Measurements from ENCODE around the gene SLC31A1. TPM values are rescaled to one million over a fixed set of nuclear protein-coding genes. Genes with fewer than 3 reads are reported as not detected.
A peak's percentile ranks its signal among the peaks of the same experiment; 100 is the strongest.

Gene SLC31A1
- total and polyA plus RNA-seq, 12 donors: 10.2 to 105 (median 28.4) TPM

DNA sequence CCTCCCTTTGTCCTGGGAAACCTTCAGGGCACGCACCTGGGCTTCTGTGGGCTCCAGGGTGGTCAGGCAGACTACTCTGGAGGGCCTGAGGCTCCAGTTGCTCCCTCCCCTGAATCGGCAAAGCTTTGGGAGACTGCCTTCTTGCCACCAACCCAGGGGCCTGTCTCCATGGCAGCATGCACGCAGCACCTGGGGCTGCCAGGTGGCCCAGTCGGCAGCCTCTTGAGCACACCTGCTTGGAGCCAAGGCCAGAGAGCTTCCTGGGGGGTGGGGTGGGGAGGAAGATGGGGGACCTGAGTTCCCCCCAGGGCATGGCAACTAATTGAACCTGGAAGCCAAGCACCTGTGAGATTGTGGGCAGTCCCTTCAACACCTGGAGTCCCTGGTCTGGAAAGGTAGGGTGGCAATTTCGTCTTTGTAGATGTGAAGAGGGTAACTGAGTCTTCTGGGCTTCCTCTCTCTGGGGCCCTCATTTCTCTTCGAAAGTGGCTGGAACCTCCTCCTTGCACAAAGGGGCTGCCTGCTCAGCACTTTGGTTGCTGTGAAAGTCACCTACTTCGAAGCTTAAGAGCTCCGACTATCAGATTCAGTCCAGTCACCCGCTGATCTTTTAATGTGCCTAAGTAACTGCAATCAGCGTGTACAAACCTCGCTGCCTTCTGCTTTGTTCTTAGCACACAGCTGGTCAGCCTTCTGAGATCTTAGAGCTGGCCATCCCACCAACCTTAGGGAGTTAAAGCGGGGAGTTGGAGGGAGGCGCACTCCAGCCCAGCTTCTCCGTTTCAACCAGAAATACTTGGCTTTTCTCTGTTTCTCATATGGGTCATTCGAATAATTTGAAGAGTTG, 77.8 kb downstream of the SLC31A1 start:
- Histone ChIP-seq H3K27ac (no peak overlapping the region), H3K27me3 (no peaks in the 10 kb centered on the region), H3K36me3 (replicated peaks in 1 of 2) (no peaks in the 10 kb centered on the region), H3K4me1 (replicated peaks in 1 of 2) (no peaks in the 10 kb centered on the region), H3K4me3 (no peak overlapping the region), H3K9me3 (replicated peaks in 1 of 3) (no peaks in the 10 kb centered on the region)
- intact Hi-C loops (cut with DNase I): no loop called here
- no peak for DNase-seq
- 84 to 91% (median 88%) methylated on average over 14 to 15 of the region's 15 CpGs for WGBS, 4 donors
- TF ChIP-seq, protein P1, sequence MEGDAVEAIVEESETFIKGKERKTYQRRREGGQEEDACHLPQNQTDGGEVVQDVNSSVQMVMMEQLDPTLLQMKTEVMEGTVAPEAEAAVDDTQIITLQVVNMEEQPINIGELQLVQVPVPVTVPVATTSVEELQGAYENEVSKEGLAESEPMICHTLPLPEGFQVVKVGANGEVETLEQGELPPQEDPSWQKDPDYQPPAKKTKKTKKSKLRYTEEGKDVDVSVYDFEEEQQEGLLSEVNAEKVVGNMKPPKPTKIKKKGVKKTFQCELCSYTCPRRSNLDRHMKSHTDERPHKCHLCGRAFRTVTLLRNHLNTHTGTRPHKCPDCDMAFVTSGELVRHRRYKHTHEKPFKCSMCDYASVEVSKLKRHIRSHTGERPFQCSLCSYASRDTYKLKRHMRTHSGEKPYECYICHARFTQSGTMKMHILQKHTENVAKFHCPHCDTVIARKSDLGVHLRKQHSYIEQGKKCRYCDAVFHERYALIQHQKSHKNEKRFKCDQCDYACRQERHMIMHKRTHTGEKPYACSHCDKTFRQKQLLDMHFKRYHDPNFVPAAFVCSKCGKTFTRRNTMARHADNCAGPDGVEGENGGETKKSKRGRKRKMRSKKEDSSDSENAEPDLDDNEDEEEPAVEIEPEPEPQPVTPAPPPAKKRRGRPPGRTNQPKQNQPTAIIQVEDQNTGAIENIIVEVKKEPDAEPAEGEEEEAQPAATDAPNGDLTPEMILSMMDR (IDR thresholded peaks at IDR 0.05): no peak
- no peak for TF ChIP-seq POLR2A (IDR thresholded peaks at IDR 0.05)

DNA sequence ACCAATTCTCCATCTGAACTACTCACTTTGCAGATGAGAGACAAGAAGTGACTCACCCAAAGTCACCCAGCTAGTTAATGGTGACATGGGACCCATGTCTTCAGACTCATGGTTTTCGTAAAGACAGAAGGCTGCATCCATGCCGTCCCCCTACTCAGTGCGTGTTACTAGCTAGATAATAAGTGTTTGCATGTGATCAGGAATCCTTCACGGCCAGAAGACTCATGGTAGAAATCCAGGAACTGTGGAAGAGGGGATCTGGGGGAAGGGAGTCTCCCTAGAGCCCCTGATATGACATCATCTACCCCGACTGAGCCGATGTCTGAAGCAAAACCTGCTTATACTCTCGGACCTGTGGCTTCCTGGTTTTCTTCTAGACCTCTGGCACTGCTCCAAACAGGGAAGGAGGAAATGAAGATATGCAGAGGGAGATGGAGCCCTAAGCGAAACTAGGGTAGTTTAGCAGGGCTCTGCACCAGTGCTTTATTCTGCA, 78.5 kb downstream of the SLC31A1 start:
- no peaks in the 10 kb centered on the region for H3K27me3 ChIP-seq
- H3K9me3 ChIP-seq (replicated peaks in 1 of 3): no peaks in the 10 kb centered on the region
- peak in 2 of 7 donors; percentile 31 to 34 for DNase-seq
- WGBS, 4 donors: 48 to 57% (median 55%) methylated on average over 8 of the region's 8 CpGs
- no peaks in the 10 kb centered on the region for H3K4me1 ChIP-seq (replicated peaks in 1 of 2)
- intact Hi-C loops (cut with DNase I): loop anchor here in 1 of 2 donors (10.0 kb wide), 1 partner anchor 105 kb away; the partner anchor contains the start of gene ALAD
- H3K27ac ChIP-seq: no peak overlapping the region
- TF ChIP-seq POLR2A (IDR thresholded peaks at IDR 0.05): no peak
- TF ChIP-seq, protein P1 (IDR thresholded peaks at IDR 0.05): no peak
- H3K36me3 ChIP-seq (replicated peaks in 1 of 2): no peaks in the 10 kb centered on the region
- no peak overlapping the region for H3K4me3 ChIP-seq

DNA sequence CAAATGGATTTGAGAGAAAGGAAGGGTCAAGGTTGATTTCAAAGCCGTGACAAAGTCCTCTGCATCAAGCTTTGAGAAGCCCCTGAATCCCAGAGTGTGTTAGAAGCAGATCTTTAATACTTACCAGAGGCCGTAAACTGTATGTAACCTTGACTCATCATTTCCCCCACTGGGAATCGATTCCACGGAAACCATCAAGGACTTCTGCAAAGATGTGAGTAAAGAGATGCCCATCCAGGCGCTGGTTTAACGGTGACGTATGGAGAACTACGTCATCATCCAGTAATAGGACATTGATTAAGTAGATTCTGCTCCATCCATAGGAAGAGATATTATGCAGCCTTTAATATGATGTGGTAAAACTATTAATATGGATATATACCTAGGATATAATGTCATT, 80.2 kb downstream of the SLC31A1 start:
- Histone ChIP-seq H3K27ac (no peak overlapping the region), H3K4me3 (no peak overlapping the region), H3K4me1 (replicated peaks in 1 of 2) (no peaks in the 10 kb centered on the region), H3K9me3 (replicated peaks in 1 of 3) (no peaks in the 10 kb centered on the region), H3K27me3 (no peaks in the 10 kb centered on the region), H3K36me3 (replicated peaks in 1 of 2) (no peaks in the 10 kb centered on the region)
- intact Hi-C loops (cut with DNase I): loop anchor here in 1 of 2 donors (10.0 kb wide), 1 partner anchor 103 kb away; the partner anchor contains the start of gene ALAD
- DNase-seq: no peak
- 67 to 76% (median 69%) methylated on average over 8 of the region's 8 CpGs for WGBS, 4 donors
- TF ChIP-seq POLR2A (IDR thresholded peaks at IDR 0.05): no peak
- TF ChIP-seq, protein P1 (IDR thresholded peaks at IDR 0.05): no peak

DNA sequence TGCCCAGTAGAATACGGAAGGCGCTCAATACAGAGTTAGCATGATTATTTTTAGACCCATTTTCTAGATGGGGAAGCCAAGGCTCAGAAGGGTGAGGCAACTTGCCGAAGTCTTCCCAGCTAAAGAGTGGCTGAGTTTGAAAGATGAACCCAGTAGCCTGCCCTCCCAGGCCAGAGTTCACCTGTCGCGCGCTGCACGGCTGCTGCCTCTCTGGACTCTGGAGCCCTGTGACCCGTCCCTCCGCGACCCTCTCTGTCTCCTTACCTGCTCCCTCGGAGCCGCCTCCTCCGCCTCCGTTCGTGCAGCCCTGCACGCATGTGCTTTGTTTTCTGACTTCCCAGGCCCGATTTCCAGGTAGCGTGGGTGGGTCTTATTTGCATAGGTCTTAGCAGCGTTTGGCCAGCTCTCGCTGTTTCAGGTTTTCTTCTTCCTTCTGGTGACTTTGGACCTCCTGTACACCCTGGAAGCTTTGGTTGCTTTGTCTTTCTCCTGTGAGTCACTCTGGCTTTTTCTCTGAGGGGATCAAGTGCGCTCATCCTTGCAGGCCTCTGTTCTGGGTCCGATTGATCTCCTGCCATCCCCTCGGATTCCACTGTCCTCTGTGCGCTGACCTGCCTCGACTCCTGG, 81.6 kb downstream of the SLC31A1 start, which contains the start of gene RNF183:
Gene RNF183 (minus strand): TSS at position 585 of the 627 bp plus-strand sequence. CDS start 5,192 bp downstream, outside the sequence.
- Histone ChIP-seq H3K9me3 (replicated peaks in 1 of 3) (no peaks in the 10 kb centered on the region), H3K36me3 (replicated peaks in 1 of 2) (no peaks in the 10 kb centered on the region), H3K27me3 (no peaks in the 10 kb centered on the region), H3K4me3 (no peak within 1 kb of the TSS), H3K4me1 (replicated peaks in 1 of 2) (no peaks in the 10 kb centered on the region), H3K27ac (no peak within 1 kb of the TSS)
- intact Hi-C loops (cut with DNase I): loop anchor here in 1 of 2 donors (10.0 kb wide), 1 partner anchor 102 kb away; the partner anchor contains the start of gene ALAD
- no peak for TF ChIP-seq POLR2A (IDR thresholded peaks at IDR 0.05)
- TF ChIP-seq, protein P1 (IDR thresholded peaks at IDR 0.05): no peak
- WGBS, 4 donors: 78 to 86% (median 83%) methylated on average over 24 to 25 of the region's 25 CpGs
- DNase-seq: no peak

All from adrenal gland (tissue), 12 donors.